Measurements from ENCODE around the gene AUP1. TPM values are rescaled to one million over a fixed set of nuclear protein-coding genes. Genes with fewer than 3 reads are reported as not detected.

The AUP1 gene
- total RNA-seq, 1 experiment from 2014 or later, result 105 TPM

GRCh38 chr2:74551942-74552913 is 22.7 kb upstream of the AUP1 start:
- peaks cover 83% of the 10 kb centered on the region for H3K27me3 ChIP-seq (ENCODE audit: control insufficient read depth, insufficient read depth, low read length)
- DNase-seq, result no peak
- H3K36me3 ChIP-seq (replicated peaks; ENCODE audit: control insufficient read depth, insufficient read depth, low read length), result no peaks in the 10 kb centered on the region
- no peak overlapping the region for H3K4me3 ChIP-seq (ENCODE audit: insufficient read depth, low read depth, low read length)

- peaks cover 81% of the 10 kb centered on the region for H3K27me3 ChIP-seq (ENCODE audit: control insufficient read depth, insufficient read depth, low read length)
- no peak for DNase-seq
- no peak overlapping the region for H3K4me3 ChIP-seq (ENCODE audit: insufficient read depth, low read depth, low read length)
- H3K36me3 ChIP-seq (replicated peaks; ENCODE audit: control insufficient read depth, insufficient read depth, low read length), result no peaks in the 10 kb centered on the region
These were observed 22.0 kb upstream of the AUP1 start for GRCh38 chr2:74551530-74551929.

GRCh38 chr2:74550231-74550630 is 20.7 kb upstream of the AUP1 start:
- no peaks in the 10 kb centered on the region for H3K36me3 ChIP-seq (replicated peaks; ENCODE audit: control insufficient read depth, insufficient read depth, low read length)
- H3K27me3 ChIP-seq (ENCODE audit: control insufficient read depth, insufficient read depth, low read length), result peaks cover 75% of the 10 kb centered on the region
- no peak for DNase-seq
- no peak overlapping the region for H3K4me3 ChIP-seq (ENCODE audit: insufficient read depth, low read depth, low read length)

GRCh38 chr2:74548900-74549826 is 19.7 kb upstream of the AUP1 start:
- H3K36me3 ChIP-seq (replicated peaks; ENCODE audit: control insufficient read depth, insufficient read depth, low read length), result no peaks in the 10 kb centered on the region
- H3K4me3 ChIP-seq (ENCODE audit: insufficient read depth, low read depth, low read length), result peak overlapping the region; percentile 64
- H3K27me3 ChIP-seq (ENCODE audit: control insufficient read depth, insufficient read depth, low read length), result peaks cover 69% of the 10 kb centered on the region
- DNase-seq, result peak; percentile 92

GRCh38 chr2:74548285-74548899 is 18.9 kb upstream of the AUP1 start:
- peaks cover 68% of the 10 kb centered on the region for H3K27me3 ChIP-seq (ENCODE audit: control insufficient read depth, insufficient read depth, low read length)
- H3K4me3 ChIP-seq (ENCODE audit: insufficient read depth, low read depth, low read length), result peak overlapping the region; percentile 64
- H3K36me3 ChIP-seq (replicated peaks; ENCODE audit: control insufficient read depth, insufficient read depth, low read length), result no peaks in the 10 kb centered on the region
- DNase-seq, result peak; percentile 76

GRCh38 chr2:74546004-74546403 is 16.5 kb upstream of the AUP1 start:
- H3K36me3 ChIP-seq (replicated peaks; ENCODE audit: control insufficient read depth, insufficient read depth, low read length), result no peaks in the 10 kb centered on the region
- DNase-seq, result peak; percentile 18
- H3K4me3 ChIP-seq (ENCODE audit: insufficient read depth, low read depth, low read length), result no peak overlapping the region
- peaks cover 44% of the 10 kb centered on the region for H3K27me3 ChIP-seq (ENCODE audit: control insufficient read depth, insufficient read depth, low read length)

- Histone ChIP-seq H3K4me3 (ENCODE audit: insufficient read depth, low read depth, low read length) (no peak overlapping the region), H3K27me3 (ENCODE audit: control insufficient read depth, insufficient read depth, low read length) (peaks cover 31% of the 10 kb centered on the region), H3K36me3 (replicated peaks; ENCODE audit: control insufficient read depth, insufficient read depth, low read length) (no peaks in the 10 kb centered on the region)
- DNase-seq, result no peak
These were observed 15.1 kb upstream of the AUP1 start for GRCh38 chr2:74544634-74545033.

GRCh38 chr2:74542978-74543377 is 13.5 kb upstream of the AUP1 start:
- Histone ChIP-seq H3K27me3 (ENCODE audit: control insufficient read depth, insufficient read depth, low read length) (peaks cover 16% of the 10 kb centered on the region), H3K36me3 (replicated peaks; ENCODE audit: control insufficient read depth, insufficient read depth, low read length) (no peaks in the 10 kb centered on the region), H3K4me3 (ENCODE audit: insufficient read depth, low read depth, low read length) (no peak overlapping the region)
- no peak for DNase-seq

- H3K27me3 ChIP-seq (ENCODE audit: control insufficient read depth, insufficient read depth, low read length), result no peaks in the 10 kb centered on the region; the same call in 1 of the 2 replicates
- no peak overlapping the region for H3K4me3 ChIP-seq (ENCODE audit: insufficient read depth, low read depth, low read length)
- no peaks in the 10 kb centered on the region for H3K36me3 ChIP-seq (replicated peaks; ENCODE audit: control insufficient read depth, insufficient read depth, low read length)
- DNase-seq, result no peak
These were observed 10.8 kb upstream of the AUP1 start for GRCh38 chr2:74540291-74540690.

GRCh38 chr2:74538881-74539339 is 9.4 kb upstream of the AUP1 start:
- Histone ChIP-seq H3K36me3 (replicated peaks; ENCODE audit: control insufficient read depth, insufficient read depth, low read length) (no peaks in the 10 kb centered on the region), H3K27me3 (ENCODE audit: control insufficient read depth, insufficient read depth, low read length) (no peaks in the 10 kb centered on the region; the same call in 1 of the 2 replicates), H3K4me3 (ENCODE audit: insufficient read depth, low read depth, low read length) (no peak overlapping the region)
- DNase-seq, result peak; percentile 53

- Histone ChIP-seq H3K36me3 (replicated peaks; ENCODE audit: control insufficient read depth, insufficient read depth, low read length) (peaks cover 4% of the 10 kb centered on the region), H3K4me3 (ENCODE audit: insufficient read depth, low read depth, low read length) (no peak overlapping the region), H3K27me3 (ENCODE audit: control insufficient read depth, insufficient read depth, low read length) (no peaks in the 10 kb centered on the region; the same call in 1 of the 2 replicates)
- DNase-seq, result no peak
These were observed 7.6 kb upstream of the AUP1 start for GRCh38 chr2:74537140-74537539.

- peak; percentile 33 for DNase-seq
- H3K4me3 ChIP-seq (ENCODE audit: insufficient read depth, low read depth, low read length), result no peak overlapping the region
- H3K27me3 ChIP-seq (ENCODE audit: control insufficient read depth, insufficient read depth, low read length), result no peaks in the 10 kb centered on the region; the same call in 1 of the 2 replicates
- H3K36me3 ChIP-seq (replicated peaks; ENCODE audit: control insufficient read depth, insufficient read depth, low read length), result peaks cover 6% of the 10 kb centered on the region
These were observed 6.9 kb upstream of the AUP1 start for GRCh38 chr2:74536166-74536950.

- H3K36me3 ChIP-seq (replicated peaks; ENCODE audit: control insufficient read depth, insufficient read depth, low read length), result peaks cover 6% of the 10 kb centered on the region
- peaks cover 5% of the 10 kb centered on the region; the same call in 1 of the 2 replicates for H3K27me3 ChIP-seq (ENCODE audit: control insufficient read depth, insufficient read depth, low read length)
- DNase-seq, result no peak
- no peak overlapping the region for H3K4me3 ChIP-seq (ENCODE audit: insufficient read depth, low read depth, low read length)
These were observed 6.0 kb upstream of the AUP1 start for GRCh38 chr2:74535440-74535965.
